OCI-LY1 (cell line): ENCODE results near the gene AJUBA.
"Not testable (repeated sequence)": the region's sequence is repeated elsewhere in the genome, so short reads cannot be mapped to it uniquely, and the experiment has no call there.

Experiments used
- H2AFZ ChIP-seq: fragments of 200-600 bp; sonication (generic), shearing (Covaris generic); 2 replicates; pipeline ENCODE4 v1.6.0; 2014; ENCODE audit warnings: antibody characterized with exemption, mild to moderate bottlenecking, low read length
- H3F3A ChIP-seq: fragments of 200-600 bp; sonication (generic), shearing (Covaris generic); 2 replicates; pipeline ENCODE4 v1.6.0; 2014; ENCODE audit warnings: mild to moderate bottlenecking, antibody characterized with exemption, low read length, moderate library complexity; ENCODE audit not compliant: insufficient read depth
- H3K27ac ChIP-seq: fragments of 200-600 bp; sonication (generic); 2 replicates; pipeline ENCODE4 v1.5.1; 2014; ENCODE audit warnings: low read length, mixed run types, mild to moderate bottlenecking, low read depth; ENCODE audit not compliant: poor library complexity, severe bottlenecking
- H3K27me3 ChIP-seq: fragments of 200-600 bp; sonication (generic); 2 replicates; pipeline ENCODE4 v1.6.0; 2014; ENCODE audit warnings: antibody characterized with exemption, mild to moderate bottlenecking, low read length, moderate library complexity; ENCODE audit not compliant: insufficient read depth
- H3K36me3 ChIP-seq: fragments of 200-600 bp; sonication (generic); 2 replicates; pipeline ENCODE4 v1.6.1; 2014; ENCODE audit warnings: mild to moderate bottlenecking, antibody characterized with exemption, low read length, moderate library complexity, mixed read lengths; ENCODE audit not compliant: insufficient read depth
- H3K4me1 ChIP-seq: fragments of 200-600 bp; sonication (generic); 2 replicates; pipeline ENCODE4 v1.5.1; 2014; ENCODE audit warnings: mild to moderate bottlenecking, low read length, moderate library complexity; ENCODE audit not compliant: insufficient read depth, severe bottlenecking
- H3K4me2 ChIP-seq: fragments of 200-600 bp; sonication (generic), shearing (Covaris generic); 2 replicates; pipeline ENCODE4 v1.6.1; 2014; ENCODE audit warnings: low read length
- H3K4me3 ChIP-seq: fragments of 200-600 bp; sonication (generic); 2 replicates; pipeline ENCODE4 v1.5.1; 2014; ENCODE audit warnings: low read length, low read depth, mild to moderate bottlenecking, mixed read lengths; ENCODE audit not compliant: poor library complexity, severe bottlenecking
- H3K79me2 ChIP-seq: fragments of 200-600 bp; shearing (Covaris generic); 2 replicates; pipeline ENCODE4 v1.6.1; 2016; ENCODE audit warnings: mixed run types, low read length, mixed read lengths; ENCODE audit not compliant: insufficient read depth
- H3K9ac ChIP-seq: fragments of 200-600 bp; sonication (generic), shearing (Covaris generic); 2 replicates; pipeline ENCODE4 v1.6.1; 2014; ENCODE audit warnings: mild to moderate bottlenecking, low read length, mixed read lengths
- H3K9me2 ChIP-seq: fragments of 200-600 bp; sonication (generic), shearing (Covaris generic); 2 replicates; pipeline ENCODE4 v1.6.1; 2014; ENCODE audit warnings: low read depth, mild to moderate bottlenecking, low read length, mixed read lengths
- H3K9me3 ChIP-seq: fragments of 200-600 bp; shearing (Covaris generic); 2 replicates; pipeline ENCODE4 v1.6.1; 2014; ENCODE audit warnings: low read length, mixed read lengths
- H4K20me1 ChIP-seq: fragments of 200-600 bp; sonication (generic), shearing (Covaris generic); 2 replicates; pipeline ENCODE4 v1.6.0; 2016; ENCODE audit warnings: mild to moderate bottlenecking, low read length; ENCODE audit not compliant: insufficient read depth
- CTCF ChIP-seq: fragments of 200-600 bp; sonication (generic), shearing (Covaris generic); IDR thresholded peaks from 2 replicates; pipeline ENCODE4 v1.5.1; 2017; ENCODE audit warnings: mild to moderate bottlenecking, antibody characterized with exemption, low read length, moderate library complexity, mixed read lengths
- EZH2 ChIP-seq: fragments of 200-600 bp; sonication (generic), shearing (Covaris generic); IDR thresholded peaks from 2 replicates; pipeline ENCODE4 v1.8.0; 2017; ENCODE audit warnings: borderline replicate concordance, mixed run types, mild to moderate bottlenecking, antibody characterized with exemption, low read length, moderate library complexity, mixed read lengths

Gene AJUBA

GRCh38 chr14:23015618-23016017, 33.3 kb upstream of the AJUBA start:
- Histone ChIP-seq H4K20me1 (no peaks in the 10 kb centered on the region), H3K27ac (no peak overlapping the region), H3K27me3 (no peaks in the 10 kb centered on the region), H3K36me3 (0 out of 2 replicates have a peak, but pooled peaks cover 1% of the 10 kb centered on the region), H3K79me2 (no peaks in the 10 kb centered on the region), H2AFZ (no peak overlapping the region), H3K9ac (no peak overlapping the region), H3K4me3 (no peak overlapping the region), H3K9me2 (no peaks in the 10 kb centered on the region), H3K9me3 (no peaks in the 10 kb centered on the region), H3K4me2 (no peak overlapping the region), H3F3A (0 out of 2 replicates have a peak, but pooled peaks cover 6% of the 10 kb centered on the region), H3K4me1 (no peaks in the 10 kb centered on the region)
- TF ChIP-seq EZH2 (no peak), CTCF (no peak)

- H2AFZ ChIP-seq, H3K79me2 ChIP-seq, H3K4me2 ChIP-seq, H3K4me3 ChIP-seq, H3K9me2 ChIP-seq, H3K27ac ChIP-seq, H3K27me3 ChIP-seq, H3K36me3 ChIP-seq, H3K9ac ChIP-seq, H4K20me1 ChIP-seq, H3K9me3 ChIP-seq: not testable (repeated sequence)
- Histone ChIP-seq H3K4me1 (peaks cover 18% of the 10 kb centered on the region), H3F3A (peaks cover 11% of the 10 kb centered on the region; the same call in 1 of the 2 replicates)
These were observed 31.4 kb upstream of the AJUBA start for GRCh38 chr14:23013749-23014054.

GRCh38 chr14:23013054-23013748, 30.9 kb upstream of the AJUBA start:
- H3F3A ChIP-seq: peaks cover 16% of the 10 kb centered on the region; the same call in 1 of the 2 replicates
- peak overlapping the region; percentile 28 for H3K27ac ChIP-seq
- H2AFZ ChIP-seq: no peak overlapping the region
- H4K20me1 ChIP-seq: no peaks in the 10 kb centered on the region
- peaks cover 23% of the 10 kb centered on the region for H3K4me1 ChIP-seq
- TF ChIP-seq CTCF: no peak
- H3K36me3 ChIP-seq: no peaks in the 10 kb centered on the region
- H3K79me2 ChIP-seq: no peaks in the 10 kb centered on the region
- H3K4me2 ChIP-seq: no peak overlapping the region
- no peaks in the 10 kb centered on the region for H3K27me3 ChIP-seq
- no peak overlapping the region for H3K9ac ChIP-seq
- no peaks in the 10 kb centered on the region for H3K9me2 ChIP-seq
- H3K9me3 ChIP-seq: no peaks in the 10 kb centered on the region
- H3K4me3 ChIP-seq: no peak overlapping the region
